ENCODE measurements around the gene C2.

The C2 gene

GRCh38 chr6:31889331-31889972 lies 38.1 kb upstream of the C2 start:
- Histone ChIP-seq H3K27ac (no peak overlapping the region), H3K4me3 (no peak overlapping the region)
- TF ChIP-seq CTCF (IDR thresholded peaks at IDR 0.05), result no peak
- DNase-seq (ENCODE audit: low spot score), result no peak

GRCh38 chr6:31892821-31893220 lies 34.7 kb upstream of the C2 start:
- TF ChIP-seq CTCF (IDR thresholded peaks at IDR 0.05), result no peak
- Histone ChIP-seq H3K4me3 (no peak overlapping the region), H3K27ac (no peak overlapping the region)
- no peak for DNase-seq (ENCODE audit: low spot score)

- peak overlapping the region; percentile 96 for H3K4me3 ChIP-seq
- no peak for TF ChIP-seq CTCF (IDR thresholded peaks at IDR 0.05)
- DNase-seq (ENCODE audit: low spot score), result no peak
- peak overlapping the region; percentile 67 to 85 for H3K27ac ChIP-seq
Observed at GRCh38 chr6:31896493-31896855, 31.0 kb upstream of the C2 start.

GRCh38 chr6:31896856-31897611 lies 30.5 kb upstream of the C2 start:
- TF ChIP-seq CTCF (IDR thresholded peaks at IDR 0.05), result no peak
- Histone ChIP-seq H3K27ac (peak overlapping the region; percentile 67 to 85), H3K4me3 (peak overlapping the region; percentile 96)
- no peak for DNase-seq (ENCODE audit: low spot score)

- peak within 1 kb of the TSS; percentile 85 to 86 for H3K27ac ChIP-seq
- peak; percentile 87 for DNase-seq (ENCODE audit: low spot score)
- TF ChIP-seq CTCF (IDR thresholded peaks at IDR 0.05), result no peak
- H3K4me3 ChIP-seq, result peak within 1 kb of the TSS; percentile 96
Observed at GRCh38 chr6:31897612-31898382, 29.7 kb upstream of the C2 start, which contains the start of gene EHMT2. EHMT2 (minus strand) TSS chr6:31897698; CDS start chr6:31897677, 21 bp downstream.

- H3K27ac ChIP-seq, result peak overlapping the region; percentile 85 to 86
- TF ChIP-seq CTCF (IDR thresholded peaks at IDR 0.05), result no peak
- DNase-seq (ENCODE audit: low spot score), result no peak
- H3K4me3 ChIP-seq, result peak overlapping the region; percentile 96
Observed at GRCh38 chr6:31898383-31899011, 29.0 kb upstream of the C2 start.

Measured in coronary artery (tissue), 2 donors.